ENCODE results near the gene KLRF1. TPM values are rescaled to one million over a fixed set of nuclear protein-coding genes. Genes with fewer than 3 reads are reported as not detected.

Gene KLRF1
- total and polyA plus RNA-seq, 2 donors (not counting 1 experiment from before 2014, with no cell fraction given): 1.0 to 1.7 TPM

- Mint-ChIP-seq H3K9me3 (ENCODE audit: insufficient read depth) (no peaks in the 10 kb centered on the region), H3K4me1 (peaks cover 34% of the 10 kb centered on the region), H3K4me3 (peak overlapping the region; percentile 92), H3K27me3 (no peaks in the 10 kb centered on the region), H3K27ac (peak overlapping the region; percentile 99)
- H3K27me3 ChIP-seq (replicated peaks in 1 of 4; ENCODE audit: control extremely low read depth in 1 of 4, control insufficient read depth in 3 of 4, insufficient read depth in 4 of 4, low read length in 3 of 4): no peaks in the 10 kb centered on the region
- H4K20me1 ChIP-seq (ENCODE audit: control insufficient read depth, insufficient read depth, low read length, poor library complexity, severe bottlenecking): no peaks in the 10 kb centered on the region
- peaks cover 10 to 13% of the 10 kb centered on the region in 2 donors for H3K4me1 ChIP-seq (ENCODE audit: control insufficient read depth in 2 of 2, insufficient read depth in 2 of 2, low read length in 2 of 2)
- H3K27ac ChIP-seq (ENCODE audit: low read length in 2 of 2): peak overlapping the region; percentile 89 to 90
- H3K4me3 ChIP-seq (ENCODE audit: control extremely low read depth in 1 of 5, extremely low read depth in 1 of 5, insufficient read depth in 1 of 5, low read depth in 2 of 5, low read length in 4 of 5): peak overlapping the region; percentile 51 to 97 (median 66)
- H2AFZ ChIP-seq (ENCODE audit: insufficient read depth, low read depth, low read length, poor library complexity, severe bottlenecking): peak overlapping the region; percentile 64
- H3K36me3 ChIP-seq (replicated peaks in 1 of 2; ENCODE audit: control extremely low read depth in 1 of 2, control insufficient read depth in 1 of 2, extremely low read depth in 1 of 2, insufficient read depth in 2 of 2, low read length in 1 of 2): no peaks in the 10 kb centered on the region
- DNase-seq: peak; percentile 27
- intact Hi-C loops (cut with micrococcal nuclease): no loop called here
- peak overlapping the region; percentile 75 for H3K4me2 ChIP-seq (replicated peaks; ENCODE audit: low read depth, low read length, poor library complexity, severe bottlenecking)
- ATAC-seq (ENCODE audit: low read depth): no peak
- ChIA-PET POLR2A (no interaction called here), CTCF (no interaction called here)
- WGBS (ENCODE audit: insufficient coverage): no CpG with 5 or more reads among the region's 2 CpGs
- H3K9ac ChIP-seq (ENCODE audit: low read length): peak overlapping the region; percentile 69
- TF ChIP-seq, protein P1, sequence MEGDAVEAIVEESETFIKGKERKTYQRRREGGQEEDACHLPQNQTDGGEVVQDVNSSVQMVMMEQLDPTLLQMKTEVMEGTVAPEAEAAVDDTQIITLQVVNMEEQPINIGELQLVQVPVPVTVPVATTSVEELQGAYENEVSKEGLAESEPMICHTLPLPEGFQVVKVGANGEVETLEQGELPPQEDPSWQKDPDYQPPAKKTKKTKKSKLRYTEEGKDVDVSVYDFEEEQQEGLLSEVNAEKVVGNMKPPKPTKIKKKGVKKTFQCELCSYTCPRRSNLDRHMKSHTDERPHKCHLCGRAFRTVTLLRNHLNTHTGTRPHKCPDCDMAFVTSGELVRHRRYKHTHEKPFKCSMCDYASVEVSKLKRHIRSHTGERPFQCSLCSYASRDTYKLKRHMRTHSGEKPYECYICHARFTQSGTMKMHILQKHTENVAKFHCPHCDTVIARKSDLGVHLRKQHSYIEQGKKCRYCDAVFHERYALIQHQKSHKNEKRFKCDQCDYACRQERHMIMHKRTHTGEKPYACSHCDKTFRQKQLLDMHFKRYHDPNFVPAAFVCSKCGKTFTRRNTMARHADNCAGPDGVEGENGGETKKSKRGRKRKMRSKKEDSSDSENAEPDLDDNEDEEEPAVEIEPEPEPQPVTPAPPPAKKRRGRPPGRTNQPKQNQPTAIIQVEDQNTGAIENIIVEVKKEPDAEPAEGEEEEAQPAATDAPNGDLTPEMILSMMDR (IDR thresholded peaks at IDR 0.05): no peak
- no peak for TF ChIP-seq EZH2 (IDR thresholded peaks at IDR 0.05; ENCODE audit: borderline replicate concordance, insufficient read depth, low read depth, low read length, poor library complexity, severe bottlenecking)
- H3K9me3 ChIP-seq (ENCODE audit: control extremely low read depth in 1 of 3, control insufficient read depth in 2 of 3, insufficient read depth in 1 of 3, low read length in 2 of 3): no peaks in the 10 kb centered on the region
- peaks cover 49% of the 10 kb centered on the region for H3K79me2 ChIP-seq (ENCODE audit: control insufficient read depth, insufficient read depth, low read length)
These were observed 43.1 kb downstream of the KLRF1 start for GRCh38 chr12:9870286-9870866.

DNA sequence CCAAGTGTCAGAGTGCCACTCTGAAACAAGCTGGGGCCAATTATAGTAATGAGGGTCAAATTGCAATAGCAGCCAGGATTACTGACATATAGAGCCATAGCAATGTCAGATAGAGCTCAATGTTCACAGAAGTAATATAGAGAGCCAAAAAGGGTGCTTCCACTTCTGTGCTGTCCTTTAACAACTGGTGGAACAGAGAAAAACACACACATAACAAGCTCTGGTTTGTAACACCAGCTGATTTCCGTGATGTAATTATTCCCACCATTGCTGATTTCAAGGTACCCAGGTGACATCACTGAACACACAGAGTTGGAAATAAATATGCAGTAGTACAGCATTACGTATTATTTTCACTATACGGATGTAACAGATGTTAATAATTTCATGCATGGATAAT is 44.9 kb downstream of the KLRF1 start:
- Histone ChIP-seq H3K9ac (ENCODE audit: low read length) (no peak overlapping the region), H2AFZ (ENCODE audit: insufficient read depth, low read depth, low read length, poor library complexity, severe bottlenecking) (peak overlapping the region; percentile 45), H3K27ac (ENCODE audit: low read length in 2 of 2) (no peak overlapping the region), H3K9me3 (ENCODE audit: control extremely low read depth in 1 of 3, control insufficient read depth in 2 of 3, insufficient read depth in 1 of 3, low read length in 2 of 3) (no peaks in the 10 kb centered on the region), H4K20me1 (ENCODE audit: control insufficient read depth, insufficient read depth, low read length, poor library complexity, severe bottlenecking) (no peaks in the 10 kb centered on the region), H3K79me2 (ENCODE audit: control insufficient read depth, insufficient read depth, low read length) (peaks cover 31% of the 10 kb centered on the region), H3K4me3 (ENCODE audit: control extremely low read depth in 1 of 5, extremely low read depth in 1 of 5, insufficient read depth in 1 of 5, low read depth in 2 of 5, low read length in 4 of 5) (no peak overlapping the region), H3K36me3 (replicated peaks in 1 of 2; ENCODE audit: control extremely low read depth in 1 of 2, control insufficient read depth in 1 of 2, extremely low read depth in 1 of 2, insufficient read depth in 2 of 2, low read length in 1 of 2) (no peaks in the 10 kb centered on the region), H3K27me3 (replicated peaks in 1 of 4; ENCODE audit: control extremely low read depth in 1 of 4, control insufficient read depth in 3 of 4, insufficient read depth in 4 of 4, low read length in 3 of 4) (no peaks in the 10 kb centered on the region), H3K4me1 (ENCODE audit: control insufficient read depth in 2 of 2, insufficient read depth in 2 of 2, low read length in 2 of 2) (peaks cover 10 to 13% of the 10 kb centered on the region in 2 donors), H3K4me2 (replicated peaks; ENCODE audit: low read depth, low read length, poor library complexity, severe bottlenecking) (no peak overlapping the region)
- Mint-ChIP-seq H3K27me3 (no peaks in the 10 kb centered on the region), H3K27ac (peak overlapping the region; percentile 39), H3K4me3 (peak overlapping the region; percentile 24), H3K9me3 (ENCODE audit: insufficient read depth) (no peaks in the 10 kb centered on the region), H3K4me1 (peaks cover 26% of the 10 kb centered on the region)
- WGBS (ENCODE audit: insufficient coverage): 60% methylated on average over 1 of the region's 3 CpGs
- TF ChIP-seq, protein P1 (IDR thresholded peaks at IDR 0.05): no peak
- intact Hi-C loops (cut with micrococcal nuclease): no loop called here
- DNase-seq (peak; percentile 39), ATAC-seq (ENCODE audit: low read depth) (no peak)
- ChIA-PET CTCF (interaction anchor here (0.8 to 1.9 kb wide), 3 partner anchors 53 to 121 kb away, joined by 3 to 7 read pairs (median 4); no protein-coding TSS in a partner anchor), POLR2A (interaction anchor here (0.8 kb wide), 1 partner anchor 18 kb away, joined by 3 read pairs; no protein-coding TSS in a partner anchor)

All from B cell (primary cell).